ENCODE data around the gene OR6C6. TPM values are rescaled to one million over a fixed set of nuclear protein-coding genes. Genes with fewer than 3 reads are reported as not detected.

OR6C6 gene
- total RNA-seq, 1 experiment from 2014 or later, result not detected

GRCh38 chr12:55258303-55258702 is 38.1 kb downstream of the OR6C6 start:
- Histone ChIP-seq H3K27me3 (ENCODE audit: low read length) (no peaks in the 10 kb centered on the region), H3K9me2 (replicated peaks; ENCODE audit: insufficient read depth, low read length) (no peaks in the 10 kb centered on the region), H3K9me3 (ENCODE audit: low read length) (no peaks in the 10 kb centered on the region), H3K9ac (ENCODE audit: low read length) (no peak overlapping the region), H3K4me1 (ENCODE audit: low read length) (no peaks in the 10 kb centered on the region), H4K20me1 (ENCODE audit: insufficient read depth, low read depth, low read length) (no peaks in the 10 kb centered on the region), H2AFZ (ENCODE audit: low read length) (no peak overlapping the region), H3K4me2 (ENCODE audit: low read depth, low read length, poor library complexity, severe bottlenecking) (no peak overlapping the region), H3K79me2 (ENCODE audit: low read length) (no peaks in the 10 kb centered on the region), H3K36me3 (ENCODE audit: insufficient read depth, low read length) (no peaks in the 10 kb centered on the region), H3K4me3 (ENCODE audit: low read length) (no peak overlapping the region), H3K27ac (ENCODE audit: low read length) (no peak overlapping the region)
- DNase-seq, result no peak

GRCh38 chr12:55256831-55257230 is 39.5 kb downstream of the OR6C6 start:
- Histone ChIP-seq H3K4me2 (ENCODE audit: low read depth, low read length, poor library complexity, severe bottlenecking) (no peak overlapping the region), H3K4me1 (ENCODE audit: low read length) (no peaks in the 10 kb centered on the region), H3K9me2 (replicated peaks; ENCODE audit: insufficient read depth, low read length) (no peaks in the 10 kb centered on the region), H2AFZ (ENCODE audit: low read length) (no peak overlapping the region), H3K36me3 (ENCODE audit: insufficient read depth, low read length) (no peaks in the 10 kb centered on the region), H3K79me2 (ENCODE audit: low read length) (no peaks in the 10 kb centered on the region), H3K27ac (ENCODE audit: low read length) (no peak overlapping the region), H3K4me3 (ENCODE audit: low read length) (no peak overlapping the region), H3K27me3 (ENCODE audit: low read length) (no peaks in the 10 kb centered on the region), H3K9ac (ENCODE audit: low read length) (no peak overlapping the region), H3K9me3 (ENCODE audit: low read length) (no peaks in the 10 kb centered on the region), H4K20me1 (ENCODE audit: insufficient read depth, low read depth, low read length) (no peaks in the 10 kb centered on the region)
- DNase-seq, result no peak

- Histone ChIP-seq H2AFZ (ENCODE audit: low read length) (no peak overlapping the region), H3K4me2 (ENCODE audit: low read depth, low read length, poor library complexity, severe bottlenecking) (no peak overlapping the region), H3K9me3 (ENCODE audit: low read length) (no peaks in the 10 kb centered on the region), H3K27me3 (ENCODE audit: low read length) (no peaks in the 10 kb centered on the region), H3K4me3 (ENCODE audit: low read length) (no peak overlapping the region), H3K9me2 (replicated peaks; ENCODE audit: insufficient read depth, low read length) (no peaks in the 10 kb centered on the region), H3K79me2 (ENCODE audit: low read length) (no peaks in the 10 kb centered on the region), H3K9ac (ENCODE audit: low read length) (no peak overlapping the region), H3K4me1 (ENCODE audit: low read length) (no peaks in the 10 kb centered on the region), H3K36me3 (ENCODE audit: insufficient read depth, low read length) (no peaks in the 10 kb centered on the region), H3K27ac (ENCODE audit: low read length) (no peak overlapping the region), H4K20me1 (ENCODE audit: insufficient read depth, low read depth, low read length) (no peaks in the 10 kb centered on the region)
- no peak for DNase-seq
Observed at GRCh38 chr12:55253281-55253680, 43.1 kb downstream of the OR6C6 start.

- H3K9me3 ChIP-seq (ENCODE audit: low read length), result no peaks in the 10 kb centered on the region
- H3K79me2 ChIP-seq (ENCODE audit: low read length), result no peaks in the 10 kb centered on the region
- no peaks in the 10 kb centered on the region for H3K9me2 ChIP-seq (replicated peaks; ENCODE audit: insufficient read depth, low read length)
- no peaks in the 10 kb centered on the region for H3K36me3 ChIP-seq (ENCODE audit: insufficient read depth, low read length)
- no peaks in the 10 kb centered on the region for H4K20me1 ChIP-seq (ENCODE audit: insufficient read depth, low read depth, low read length)
- H3K27ac ChIP-seq (ENCODE audit: low read length), result no peak overlapping the region
- H3K4me2 ChIP-seq (ENCODE audit: low read depth, low read length, poor library complexity, severe bottlenecking), result no peak overlapping the region
- H3K9ac ChIP-seq (ENCODE audit: low read length), result no peak overlapping the region
- H3K27me3 ChIP-seq (ENCODE audit: low read length), result no peaks in the 10 kb centered on the region
- H3K4me3 ChIP-seq (ENCODE audit: low read length), result no peak overlapping the region
- no peak for DNase-seq
- H3K4me1 ChIP-seq (ENCODE audit: low read length), result no peaks in the 10 kb centered on the region
- H2AFZ ChIP-seq (ENCODE audit: low read length), result no peak overlapping the region
Observed at GRCh38 chr12:55250944-55251343, 45.4 kb downstream of the OR6C6 start.

- H3K9ac ChIP-seq (ENCODE audit: low read length), result no peak overlapping the region
- no peaks in the 10 kb centered on the region for H3K4me1 ChIP-seq (ENCODE audit: low read length)
- H3K27me3 ChIP-seq (ENCODE audit: low read length), result no peaks in the 10 kb centered on the region
- no peak overlapping the region for H3K4me2 ChIP-seq (ENCODE audit: low read depth, low read length, poor library complexity, severe bottlenecking)
- no peaks in the 10 kb centered on the region for H3K36me3 ChIP-seq (ENCODE audit: insufficient read depth, low read length)
- DNase-seq, result no peak
- no peaks in the 10 kb centered on the region for H3K9me3 ChIP-seq (ENCODE audit: low read length)
- no peak overlapping the region for H3K4me3 ChIP-seq (ENCODE audit: low read length)
- H3K79me2 ChIP-seq (ENCODE audit: low read length), result no peaks in the 10 kb centered on the region
- H3K9me2 ChIP-seq (replicated peaks; ENCODE audit: insufficient read depth, low read length), result no peaks in the 10 kb centered on the region
- H4K20me1 ChIP-seq (ENCODE audit: insufficient read depth, low read depth, low read length), result no peaks in the 10 kb centered on the region
- no peak overlapping the region for H3K27ac ChIP-seq (ENCODE audit: low read length)
- H2AFZ ChIP-seq (ENCODE audit: low read length), result no peak overlapping the region
Observed at GRCh38 chr12:55246159-55246558, 50.2 kb downstream of the OR6C6 start.

GRCh38 chr12:55244309-55244708 is 52.1 kb downstream of the OR6C6 start, which contains the start of gene OR6C74:
TSS of gene OR6C74 (plus strand) at chr12:55244609. CDS start at chr12:55247288, 2,679 bp downstream.
- no peaks in the 10 kb centered on the region for H3K27me3 ChIP-seq (ENCODE audit: low read length)
- H3K27ac ChIP-seq (ENCODE audit: low read length), result no peak within 1 kb of the TSS
- H2AFZ ChIP-seq (ENCODE audit: low read length), result no peak within 1 kb of the TSS
- DNase-seq, result no peak
- H3K4me2 ChIP-seq (ENCODE audit: low read depth, low read length, poor library complexity, severe bottlenecking), result no peak within 1 kb of the TSS
- H3K9me3 ChIP-seq (ENCODE audit: low read length), result no peaks in the 10 kb centered on the region
- no peaks in the 10 kb centered on the region for H3K9me2 ChIP-seq (replicated peaks; ENCODE audit: insufficient read depth, low read length)
- H3K79me2 ChIP-seq (ENCODE audit: low read length), result no peaks in the 10 kb centered on the region
- H4K20me1 ChIP-seq (ENCODE audit: insufficient read depth, low read depth, low read length), result no peaks in the 10 kb centered on the region
- no peak within 1 kb of the TSS for H3K4me3 ChIP-seq (ENCODE audit: low read length)
- H3K9ac ChIP-seq (ENCODE audit: low read length), result no peak within 1 kb of the TSS
- no peaks in the 10 kb centered on the region for H3K36me3 ChIP-seq (ENCODE audit: insufficient read depth, low read length)
- H3K4me1 ChIP-seq (ENCODE audit: low read length), result no peaks in the 10 kb centered on the region

Other genes starting within 250 kb of the OR6C6 start
- not detected in 2 replicates for gene OR9K2, start 170.2 kb downstream of the OR6C6 start, total RNA-seq (2014; rRNA removed; shearing (Covaris generic); ENCODE audit: low replicate concordance)
- gene OR10A7, start 75.5 kb downstream of the OR6C6 start, total RNA-seq (2014; rRNA removed; shearing (Covaris generic); ENCODE audit: low replicate concordance), result not detected in 2 replicates
- not detected in 2 replicates for gene OR6C74, start 52.0 kb downstream of the OR6C6 start, total RNA-seq (2014; rRNA removed; shearing (Covaris generic); ENCODE audit: low replicate concordance)
- gene OR6C1, start 17.8 kb upstream of the OR6C6 start, total RNA-seq (2014; rRNA removed; shearing (Covaris generic); ENCODE audit: low replicate concordance), result not detected in 2 replicates
- not detected in 2 replicates for gene OR6C3, start 34.2 kb upstream of the OR6C6 start, total RNA-seq (2014; rRNA removed; shearing (Covaris generic); ENCODE audit: low replicate concordance)
- not detected in 2 replicates for gene OR6C75, start 66.4 kb upstream of the OR6C6 start, total RNA-seq (2014; rRNA removed; shearing (Covaris generic); ENCODE audit: low replicate concordance)
- not detected in 2 replicates for gene OR6C65, start 104.0 kb upstream of the OR6C6 start, total RNA-seq (2014; rRNA removed; shearing (Covaris generic); ENCODE audit: low replicate concordance)
- not detected in 2 replicates for gene OR6C76, start 129.7 kb upstream of the OR6C6 start, total RNA-seq (2014; rRNA removed; shearing (Covaris generic); ENCODE audit: low replicate concordance)
- not detected in 2 replicates for gene OR6C2, start 147.5 kb upstream of the OR6C6 start, total RNA-seq (2014; rRNA removed; shearing (Covaris generic); ENCODE audit: low replicate concordance)
- gene OR6C70, start 173.6 kb upstream of the OR6C6 start, total RNA-seq (2014; rRNA removed; shearing (Covaris generic); ENCODE audit: low replicate concordance), result not detected in 2 replicates
- not detected in 2 replicates for gene OR6C68, start 195.8 kb upstream of the OR6C6 start, total RNA-seq (2014; rRNA removed; shearing (Covaris generic); ENCODE audit: low replicate concordance)

Measured in Karpas-422 (cell line).